ENCODE data around the gene MIDN.

MIDN gene

GRCh38 chr19:1275260-1275975 is 27.0 kb downstream of the MIDN start, which contains the start of gene FAM174C:
TSS of gene FAM174C (plus strand) at chr19:1275530. CDS start at chr19:1275550, 20 bp downstream.
- Histone ChIP-seq H3K4me1 (ENCODE audit: control insufficient read depth in 1 of 2, insufficient read depth in 1 of 2, low read depth in 1 of 2, low read length in 1 of 2) (peaks cover 60 to 65% of the 10 kb centered on the region in 2 experiments), H3K27ac (peak within 1 kb of the TSS; percentile 99), H3K36me3 (peaks cover 51% of the 10 kb centered on the region), H3K9me3 (no peaks in the 10 kb centered on the region), H3K27me3 (no peaks in the 10 kb centered on the region), H3K4me3 (ENCODE audit: low read depth in 1 of 2, low read length in 1 of 2) (peak within 1 kb of the TSS; percentile 80 to 82)
- peak; percentile 44 for TF ChIP-seq CTCF (IDR thresholded peaks at IDR 0.05)

- Histone ChIP-seq H3K4me3 (ENCODE audit: low read depth in 1 of 2, low read length in 1 of 2) (peak overlapping the region; percentile 80 to 82), H3K27me3 (no peaks in the 10 kb centered on the region), H3K9me3 (no peaks in the 10 kb centered on the region), H3K27ac (peak overlapping the region; percentile 99), H3K4me1 (ENCODE audit: control insufficient read depth in 1 of 2, insufficient read depth in 1 of 2, low read depth in 1 of 2, low read length in 1 of 2) (peaks cover 53 to 58% of the 10 kb centered on the region in 2 experiments), H3K36me3 (peaks cover 48% of the 10 kb centered on the region)
- no peak for TF ChIP-seq CTCF (IDR thresholded peaks at IDR 0.05)
These were observed 27.7 kb downstream of the MIDN start for GRCh38 chr19:1275976-1276627.

GRCh38 chr19:1276628-1277022 is 28.2 kb downstream of the MIDN start:
- peaks cover 43% of the 10 kb centered on the region for H3K36me3 ChIP-seq
- H3K4me3 ChIP-seq (ENCODE audit: low read depth in 1 of 2, low read length in 1 of 2) = peak overlapping the region; percentile 80 to 82
- H3K4me1 ChIP-seq (ENCODE audit: control insufficient read depth in 1 of 2, insufficient read depth in 1 of 2, low read depth in 1 of 2, low read length in 1 of 2) = peaks cover 48 to 53% of the 10 kb centered on the region in 2 experiments
- H3K27ac ChIP-seq = peak overlapping the region; percentile 99
- no peaks in the 10 kb centered on the region for H3K27me3 ChIP-seq
- TF ChIP-seq CTCF (IDR thresholded peaks at IDR 0.05) = no peak
- no peaks in the 10 kb centered on the region for H3K9me3 ChIP-seq

DNA sequence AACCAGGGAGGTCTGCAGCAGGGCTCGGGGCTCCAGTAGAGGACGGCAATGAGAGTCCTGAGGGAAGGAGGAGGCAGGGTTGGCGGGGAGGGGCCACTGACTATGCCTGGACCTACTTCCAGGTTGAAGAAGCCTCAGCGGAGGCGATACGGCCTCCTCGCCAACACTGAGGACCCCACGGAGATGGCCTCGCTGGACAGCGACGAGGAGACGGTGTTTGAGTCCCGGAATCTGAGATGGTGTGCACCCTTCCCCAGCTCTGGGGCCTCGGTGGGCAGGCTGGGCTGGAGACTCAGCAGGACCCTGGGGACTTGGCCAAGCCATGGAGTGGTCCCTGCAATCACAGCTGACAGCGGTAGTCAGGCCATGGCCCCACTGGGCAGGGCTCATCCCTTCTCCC is 28.7 kb downstream of the MIDN start:
- no peak for TF ChIP-seq CTCF (IDR thresholded peaks at IDR 0.05)
- peaks cover 43 to 49% of the 10 kb centered on the region in 2 experiments for H3K4me1 ChIP-seq (ENCODE audit: control insufficient read depth in 1 of 2, insufficient read depth in 1 of 2, low read depth in 1 of 2, low read length in 1 of 2)
- no peak overlapping the region for H3K4me3 ChIP-seq (ENCODE audit: low read depth in 1 of 2, low read length in 1 of 2)
- peak overlapping the region; percentile 99 for H3K27ac ChIP-seq
- no peaks in the 10 kb centered on the region for H3K9me3 ChIP-seq
- no peaks in the 10 kb centered on the region for H3K27me3 ChIP-seq
- H3K36me3 ChIP-seq = peaks cover 38% of the 10 kb centered on the region

DNA sequence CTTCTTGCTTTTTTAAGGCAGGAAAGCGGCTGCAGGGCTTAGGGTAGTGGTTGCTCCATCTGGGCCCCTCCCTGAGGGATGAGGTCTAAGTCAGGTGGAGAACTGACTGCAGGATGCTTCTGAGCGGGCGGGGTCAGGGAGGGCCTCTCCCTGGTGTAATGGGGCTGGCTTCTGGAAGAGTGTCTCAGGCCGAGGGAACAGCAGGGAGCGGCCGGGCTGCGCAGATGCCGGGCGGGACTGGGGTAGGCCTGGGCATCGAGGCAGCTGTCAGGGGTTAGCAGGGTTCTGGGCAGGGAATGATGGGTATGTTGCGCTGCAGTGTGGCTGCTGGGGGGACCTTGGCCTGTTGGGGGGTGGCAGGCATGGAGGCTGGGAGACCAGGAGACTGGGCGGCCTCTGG is 29.7 kb downstream of the MIDN start:
- TF ChIP-seq CTCF (IDR thresholded peaks at IDR 0.05) = no peak
- Histone ChIP-seq H3K4me3 (ENCODE audit: low read depth in 1 of 2, low read length in 1 of 2) (no peak overlapping the region), H3K4me1 (ENCODE audit: control insufficient read depth in 1 of 2, insufficient read depth in 1 of 2, low read depth in 1 of 2, low read length in 1 of 2) (peaks cover 33 to 39% of the 10 kb centered on the region in 2 experiments), H3K27me3 (peaks cover 6% of the 10 kb centered on the region), H3K9me3 (no peaks in the 10 kb centered on the region), H3K27ac (no peak overlapping the region), H3K36me3 (peaks cover 28% of the 10 kb centered on the region)

Data from neutrophil (primary cell).